Measurements from ENCODE around the gene TUBA1B. TPM values are rescaled to one million over a fixed set of nuclear protein-coding genes. Genes with fewer than 3 reads are reported as not detected.

TUBA1B gene
- total and polyA plus RNA-seq, 2 of the 8 experiments (the other 6 are each of a cell fraction or from before 2014, with no cell fraction given), result 2,092 to 6,837 TPM

DNA sequence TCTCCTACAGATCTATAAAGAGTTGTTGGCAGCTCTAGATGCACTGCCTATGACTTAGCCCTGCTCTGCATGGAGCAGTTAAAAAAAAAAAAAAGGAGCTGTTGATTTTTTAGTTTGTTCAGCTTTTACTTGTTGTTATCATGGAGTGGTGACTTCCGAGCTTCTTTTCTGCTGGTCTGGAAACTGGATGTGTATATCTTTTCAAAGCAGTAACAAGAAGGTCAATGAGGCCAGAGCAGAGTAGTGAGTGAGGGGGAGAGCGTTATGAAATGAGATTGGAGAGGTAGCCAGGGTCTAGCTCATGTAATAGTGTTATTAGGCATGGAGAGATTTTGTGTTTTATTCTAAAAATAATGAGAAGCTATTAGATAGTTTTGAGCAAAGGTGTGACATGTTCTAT, 13.2 kb upstream of the TUBA1B start:
- no peak overlapping the region for H3K4me3 ChIP-seq (ENCODE audit: extremely low read depth in 1 of 4, insufficient read depth in 2 of 4, low read depth in 3 of 4, low read length in 4 of 4)
- POLR2A ChIA-PET (ENCODE audit: partially characterized antibody), result interaction anchor here (0.6 to 13.9 kb wide), 2 partner anchors 10 to 15 kb away, joined by 3 to 132 read pairs; partner anchors contain the start of gene TUBA1B
- H3K9ac ChIP-seq (replicated peaks in 1 of 4; ENCODE audit: extremely low read depth in 1 of 4, low read depth in 3 of 4, low read length in 3 of 4), result no peak overlapping the region
- no peak for FAIRE-seq
- no peak for DNase-seq (ENCODE audit: low read depth in 1 of 2, low spot score in 2 of 2)
- H3K18ac ChIP-seq (ENCODE audit: extremely low read depth, low read length), result no peak overlapping the region
- H2BK20ac ChIP-seq (ENCODE audit: low read length), result no peak overlapping the region
- H3K4me2 ChIP-seq (ENCODE audit: insufficient read depth in 1 of 2, low read depth in 2 of 2, low read length in 2 of 2), result no peak overlapping the region
- no peaks in the 10 kb centered on the region for H3K9me3 ChIP-seq (ENCODE audit: insufficient read depth in 2 of 2, low read depth in 1 of 2, low read length in 1 of 2)
- H3K14ac ChIP-seq (ENCODE audit: insufficient read length), result no peak overlapping the region
- WGBS, 2 experiments (ENCODE audit: extremely low coverage in 1 of 2, insufficient coverage in 1 of 2, insufficient read length in 1 of 2, insufficient replicate concordance in 2 of 2, low coverage in 1 of 2, low lambda C conversion rate in 2 of 2, missing lambda C conversion rate in 1 of 2), result 92% methylated on average over 2 of the region's 2 CpGs; no CpG with 5 or more reads in 1 of the 2 experiments
- no peak overlapping the region for H2BK5ac ChIP-seq (ENCODE audit: low read depth, low read length)
- H2BK12ac ChIP-seq (ENCODE audit: low read depth, low read length), result no peak overlapping the region
- CTCF ChIA-PET (ENCODE audit: partially characterized antibody), result interaction anchor here (0.7 to 1.5 kb wide), 4 partner anchors 12 to 80 kb away, joined by 3 to 4 read pairs (median 3); no protein-coding TSS in a partner anchor
- H3K4ac ChIP-seq (replicated peaks; ENCODE audit: insufficient read length, low read depth, low read length), result no peak overlapping the region
- no peaks in the 10 kb centered on the region for H3K79me1 ChIP-seq (ENCODE audit: low read depth, low read length)
- H3K27me3 ChIP-seq (replicated peaks in 1 of 4; ENCODE audit: control insufficient read depth in 3 of 4, extremely low read depth in 1 of 4, insufficient read depth in 3 of 4, low read length in 3 of 4), result no peaks in the 10 kb centered on the region
- H3K27ac ChIP-seq (ENCODE audit: low read depth, low read length), result no peak overlapping the region
- H3K23me2 ChIP-seq (ENCODE audit: low read depth, low read length), result no peaks in the 10 kb centered on the region; the same call in 1 of the 2 replicates
- no peak overlapping the region for H3K56ac ChIP-seq (replicated peaks; ENCODE audit: insufficient read length, low read depth, low read length)
- H3K36me3 ChIP-seq (ENCODE audit: control insufficient read depth in 2 of 4, insufficient read depth in 4 of 4, low read length in 3 of 4), result no peaks in the 10 kb centered on the region
- H2BK120ac ChIP-seq (replicated peaks; ENCODE audit: low read depth, low read length), result no peak overlapping the region
- H3K23ac ChIP-seq (ENCODE audit: insufficient read length), result no peak overlapping the region
- no peaks in the 10 kb centered on the region for H4K20me1 ChIP-seq (replicated peaks in 1 of 2; ENCODE audit: control insufficient read depth in 1 of 2, insufficient read depth in 2 of 2, low read length in 2 of 2)
- no peak overlapping the region for H2AK5ac ChIP-seq (ENCODE audit: low read depth, low read length)
- H4K5ac ChIP-seq (ENCODE audit: insufficient read length, low read depth, low read length), result no peak overlapping the region
- H4K8ac ChIP-seq (ENCODE audit: extremely low read depth, insufficient read depth, low read length), result no peak overlapping the region
- no peak overlapping the region for H4K91ac ChIP-seq (replicated peaks; ENCODE audit: insufficient read length, low read length)
- H2AFZ ChIP-seq (ENCODE audit: low read length), result no peak overlapping the region
- H3K4me1 ChIP-seq (replicated peaks in 1 of 4; ENCODE audit: control insufficient read depth in 3 of 4, insufficient read depth in 4 of 4, low read length in 3 of 4), result no peaks in the 10 kb centered on the region
- H2BK15ac ChIP-seq (ENCODE audit: low read length), result no peak overlapping the region
- H3K79me2 ChIP-seq (ENCODE audit: control insufficient read depth in 1 of 2, insufficient read depth in 2 of 2, low read length in 2 of 2), result no peaks in the 10 kb centered on the region
- no peak for TF ChIP-seq RNF2 (IDR thresholded peaks at IDR 0.05; ENCODE audit: borderline replicate concordance, low read depth, low read length, missing control alignments, poor library complexity, severe bottlenecking)
- TF ChIP-seq GABPA (IDR thresholded peaks at IDR 0.05; ENCODE audit: borderline replicate concordance, insufficient read depth, low read length), result no peak
- TF ChIP-seq RFX5 (IDR thresholded peaks at IDR 0.05; ENCODE audit: borderline replicate concordance, low read depth, low read length), result no peak
- no peak for TF ChIP-seq SP2 (IDR thresholded peaks at IDR 0.05; ENCODE audit: low read length)
- TF ChIP-seq CEBPB (IDR thresholded peaks at IDR 0.05; ENCODE audit: low read depth, low read length), result no peak
- TF ChIP-seq TAF1 (IDR thresholded peaks at IDR 0.05; ENCODE audit: low read depth, low read length), result no peak
- TF ChIP-seq GTF2F1 (IDR thresholded peaks at IDR 0.05; ENCODE audit: borderline replicate concordance, low read depth, low read length), result no peak
- TF ChIP-seq TBP (IDR thresholded peaks at IDR 0.05; ENCODE audit: low read depth, low read length), result no peak
- TF ChIP-seq RBBP5 (IDR thresholded peaks at IDR 0.05; ENCODE audit: borderline replicate concordance, low read depth, low read length), result no peak
- TF ChIP-seq EZH2 (IDR thresholded peaks at IDR 0.05; ENCODE audit: low read depth, low read length, severe bottlenecking), result no peak
- TF ChIP-seq KDM5A (IDR thresholded peaks at IDR 0.05; ENCODE audit: low read length), result no peak
- no peak for TF ChIP-seq TEAD4 (IDR thresholded peaks at IDR 0.05; ENCODE audit: low read depth, low read length)
- no peak for TF ChIP-seq SRF (IDR thresholded peaks at IDR 0.05; ENCODE audit: low read depth, low read length)
- TF ChIP-seq BRCA1 (IDR thresholded peaks at IDR 0.05; ENCODE audit: low read depth, low read length), result no peak
- no peak for TF ChIP-seq CHD1 (IDR thresholded peaks at IDR 0.05; ENCODE audit: low read depth, low read length)
